AG09309 (cell line): Measurements from ENCODE around the gene RGS3.
"Not testable (repeated sequence)": the region's sequence is repeated elsewhere in the genome, so short reads cannot be mapped to it uniquely, and the experiment has no call there.

Experiments used
- DNase-seq: peaks from one replicate; pipeline ENCODE4 v3.0.0-alpha.2; 2010; ENCODE audit warnings: low read depth
- H3K4me3 ChIP-seq: 2 replicates; pipeline ENCODE4 v1.5.1; 2011; ENCODE audit warnings: mild to moderate bottlenecking, low read depth, low read length, moderate library complexity; ENCODE audit not compliant: control insufficient read depth
- TF ChIP-seq, protein P1 (sequence below): IDR thresholded peaks from 2 replicates; pipeline ENCODE4 v1.5.1; 2011; ENCODE audit warnings: mild to moderate bottlenecking, low read depth, low read length, inconsistent platforms; ENCODE audit not compliant: insufficient read depth, control insufficient read depth; ENCODE audit errors: missing control alignments

RGS3 gene

DNA sequence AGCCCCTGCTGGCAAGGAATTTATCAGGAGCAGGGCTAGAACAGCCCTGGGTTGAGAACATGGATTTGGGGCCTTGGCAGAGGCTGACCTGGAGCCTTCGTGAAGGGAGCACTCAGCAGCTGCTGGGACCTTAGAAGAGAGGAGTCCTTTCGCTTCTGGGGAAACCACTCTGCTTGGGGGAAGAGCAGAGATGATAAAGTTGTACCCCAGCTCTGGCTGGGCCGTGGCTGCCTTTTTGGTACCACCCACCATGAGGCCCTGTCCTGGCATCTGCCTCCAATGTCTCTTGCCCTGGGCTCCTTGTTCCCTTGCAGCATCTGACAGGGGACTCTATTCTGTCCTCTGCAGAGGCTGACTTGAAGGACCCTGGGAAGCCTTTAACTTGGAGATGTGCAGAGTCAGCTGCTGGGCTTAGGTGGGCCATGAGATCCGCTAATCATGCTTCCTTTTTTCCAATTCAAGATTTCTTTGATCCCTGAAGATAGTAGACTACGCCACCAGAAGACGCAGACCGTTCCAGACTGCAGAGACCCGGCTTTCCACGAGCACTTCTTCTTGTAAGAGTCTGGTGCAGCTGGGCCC lies 20.2 kb downstream of the RGS3 start:
- DNase-seq: no peak
- TF ChIP-seq, protein P1, sequence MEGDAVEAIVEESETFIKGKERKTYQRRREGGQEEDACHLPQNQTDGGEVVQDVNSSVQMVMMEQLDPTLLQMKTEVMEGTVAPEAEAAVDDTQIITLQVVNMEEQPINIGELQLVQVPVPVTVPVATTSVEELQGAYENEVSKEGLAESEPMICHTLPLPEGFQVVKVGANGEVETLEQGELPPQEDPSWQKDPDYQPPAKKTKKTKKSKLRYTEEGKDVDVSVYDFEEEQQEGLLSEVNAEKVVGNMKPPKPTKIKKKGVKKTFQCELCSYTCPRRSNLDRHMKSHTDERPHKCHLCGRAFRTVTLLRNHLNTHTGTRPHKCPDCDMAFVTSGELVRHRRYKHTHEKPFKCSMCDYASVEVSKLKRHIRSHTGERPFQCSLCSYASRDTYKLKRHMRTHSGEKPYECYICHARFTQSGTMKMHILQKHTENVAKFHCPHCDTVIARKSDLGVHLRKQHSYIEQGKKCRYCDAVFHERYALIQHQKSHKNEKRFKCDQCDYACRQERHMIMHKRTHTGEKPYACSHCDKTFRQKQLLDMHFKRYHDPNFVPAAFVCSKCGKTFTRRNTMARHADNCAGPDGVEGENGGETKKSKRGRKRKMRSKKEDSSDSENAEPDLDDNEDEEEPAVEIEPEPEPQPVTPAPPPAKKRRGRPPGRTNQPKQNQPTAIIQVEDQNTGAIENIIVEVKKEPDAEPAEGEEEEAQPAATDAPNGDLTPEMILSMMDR: no peak
- H3K4me3 ChIP-seq: no peak overlapping the region

GRCh38 chr9:113484258-113484730 lies 20.8 kb downstream of the RGS3 start:
- no peak for DNase-seq
- TF ChIP-seq, protein P1: no peak

GRCh38 chr9:113485761-113486115 lies 22.2 kb downstream of the RGS3 start:
- H3K4me3 ChIP-seq: no peak overlapping the region
- TF ChIP-seq, protein P1: no peak
- no peak for DNase-seq

More at GRCh38 chr9:113484258-113484730, 20.8 kb downstream of the RGS3 start:
- no peak overlapping the region for H3K4me3 ChIP-seq

- TF ChIP-seq, protein P1: no peak
- DNase-seq: no peak
- no peak overlapping the region for H3K4me3 ChIP-seq
Measured at GRCh38 chr9:113486327-113486726, 22.8 kb downstream of the RGS3 start.

- no peak overlapping the region for H3K4me3 ChIP-seq
- TF ChIP-seq, protein P1: no peak
- no peak for DNase-seq
Measured at GRCh38 chr9:113488071-113488470, 24.5 kb downstream of the RGS3 start.

DNA sequence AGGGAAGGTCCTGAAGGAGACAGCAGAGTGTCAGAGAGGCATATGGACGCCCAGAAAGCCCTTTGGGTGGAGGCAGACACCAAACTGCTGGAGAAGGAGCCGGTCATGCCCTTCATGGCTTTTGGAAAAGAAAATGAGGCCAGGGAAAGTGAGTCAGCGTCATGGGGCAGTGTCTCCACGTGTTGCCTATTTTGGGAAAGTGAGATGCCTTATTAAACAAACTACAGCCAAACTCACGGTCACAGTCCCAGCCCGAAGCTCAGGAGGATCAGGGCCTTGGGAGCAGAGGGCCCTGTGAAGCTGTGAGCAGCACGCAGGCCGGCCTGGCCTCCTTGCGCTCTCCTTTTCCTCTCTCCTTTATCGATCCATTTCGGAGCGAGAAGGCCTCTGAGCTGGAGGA lies 25.0 kb downstream of the RGS3 start:
- TF ChIP-seq, protein P1: no peak
- H3K4me3 ChIP-seq: no peak overlapping the region
- no peak for DNase-seq

DNA sequence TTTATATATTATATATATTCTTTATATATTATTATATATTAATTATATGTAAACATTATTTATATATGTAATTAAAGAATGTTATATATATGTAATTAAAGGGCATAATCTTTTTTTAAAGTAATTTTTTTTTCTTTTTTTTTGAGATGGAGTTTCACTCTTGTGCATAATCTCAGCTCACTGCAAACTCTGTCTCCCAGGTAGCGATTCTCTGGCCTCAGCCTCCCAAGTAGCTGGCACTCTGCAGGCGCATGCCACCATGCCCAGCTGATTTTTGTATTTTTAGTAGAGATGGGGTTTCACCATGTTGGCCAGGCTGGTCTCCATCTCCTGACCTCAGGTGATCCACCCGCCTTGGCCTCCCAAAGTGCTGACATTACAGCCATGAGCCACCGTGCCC lies 27.6 kb downstream of the RGS3 start:
- not testable (repeated sequence) for DNase-seq, H3K4me3 ChIP-seq
